Keratinocyte (primary cell): ENCODE data around the gene ZNRD2. TPM values are rescaled to one million over a fixed set of nuclear protein-coding genes. Genes with fewer than 3 reads are reported as not detected.

ENCODE experiments used
- DNase-seq: peaks from one replicate; pipeline ENCODE4 v3.0.0-alpha.2; 2011; ENCODE audit warnings: low read depth, missing footprints, low spot score
- FAIRE-seq: peaks from 2 replicates; lab custom pipeline; 2011; peaks lifted over from hg19 to GRCh38; lab: Jason Lieb, UNC
- H2AFZ ChIP-seq: 2 replicates; pipeline ENCODE4 v1.6.0; 2012; ENCODE audit warnings: low read length, control low read depth, inconsistent platforms; ENCODE audit not compliant: control insufficient read depth
- H3K27ac ChIP-seq: 2 replicates; pipeline ENCODE4 v1.5.1; 2011; ENCODE audit warnings: low read length; ENCODE audit not compliant: control insufficient read depth, insufficient read depth
- H3K27me3 ChIP-seq: 3 replicates; pipeline ENCODE4 v1.6.0; 2011; ENCODE audit warnings: low read length; ENCODE audit not compliant: control insufficient read depth, insufficient read depth; ENCODE audit errors: extremely low read depth
- H3K36me3 ChIP-seq, 2 experiments: 2 replicates in 1 of 2; 3 replicates in 1 of 2; pipeline ENCODE4 v1.5.1; 2011; ENCODE audit warnings: low read length in 2 of 2, mild to moderate bottlenecking in 1 of 2; ENCODE audit not compliant: control insufficient read depth in 2 of 2, insufficient read depth in 2 of 2; ENCODE audit errors: extremely low read depth in 1 of 2
- H3K4me1 ChIP-seq: 3 replicates; pipeline ENCODE4 v1.5.1; 2011; ENCODE audit warnings: low read length; ENCODE audit not compliant: control insufficient read depth, insufficient read depth; ENCODE audit errors: extremely low read depth
- H3K4me2 ChIP-seq: 3 replicates; pipeline ENCODE4 v1.6.0; 2011; ENCODE audit warnings: low read depth, low read length; ENCODE audit not compliant: control insufficient read depth, insufficient read depth; ENCODE audit errors: extremely low read depth
- H3K4me3 ChIP-seq, 3 experiments: fragments of 200-600 bp in 1 of 3; sonication (generic) in 1 of 3; 2 replicates in 2 of 3; 3 replicates in 1 of 3; pipeline ENCODE4 v1.5.1; 2011 to 2016; ENCODE audit warnings: low read length in 3 of 3, mild to moderate bottlenecking in 3 of 3, control low read depth in 2 of 3, inconsistent platforms in 1 of 3, low read depth in 1 of 3, mixed read lengths in 1 of 3, mixed run types in 1 of 3, moderate library complexity in 1 of 3; ENCODE audit not compliant: control insufficient read depth in 2 of 3, insufficient read depth in 2 of 3; ENCODE audit errors: extremely low read depth in 1 of 3
- H3K79me2 ChIP-seq: 2 replicates; pipeline ENCODE4 v1.6.0; 2012; ENCODE audit warnings: low read length; ENCODE audit not compliant: control insufficient read depth, insufficient read depth
- H3K9ac ChIP-seq: 3 replicates; pipeline ENCODE4 v1.6.0; 2011; ENCODE audit warnings: low read length; ENCODE audit not compliant: control insufficient read depth, insufficient read depth; ENCODE audit errors: extremely low read depth
- H3K9me1 ChIP-seq: 3 replicates; pipeline ENCODE4 v1.6.0; 2011; ENCODE audit warnings: low read length; ENCODE audit not compliant: control insufficient read depth, insufficient read depth; ENCODE audit errors: extremely low read depth
- H3K9me3 ChIP-seq: 2 replicates; pipeline ENCODE4 v1.5.1; 2012; ENCODE audit warnings: low read depth, low read length; ENCODE audit not compliant: control insufficient read depth
- H4K20me1 ChIP-seq: 3 replicates; pipeline ENCODE4 v1.6.0; 2011; ENCODE audit warnings: low read length; ENCODE audit not compliant: control insufficient read depth, insufficient read depth; ENCODE audit errors: extremely low read depth
- CTCF ChIP-seq, 3 experiments: IDR thresholded peaks in 1 of 3; conservative IDR thresholded peaks in 1 of 3; optimal IDR thresholded peaks in 1 of 3; 2 replicates in 2 of 3; 3 replicates in 1 of 3; pipeline versions ENCODE3 to v1.5.1; 2011; ENCODE audit warnings: low read length in 3 of 3, mild to moderate bottlenecking in 3 of 3, moderate library complexity in 2 of 3, control low read depth in 1 of 3, inconsistent platforms in 1 of 3; ENCODE audit not compliant: insufficient read depth in 2 of 3; ENCODE audit errors: extremely low read depth in 1 of 3
- EZH2 ChIP-seq: IDR thresholded peaks from one replicate; pipeline ENCODE4 v1.6.1; 2012; ENCODE audit warnings: inconsistent platforms, mild to moderate bottlenecking, low read length, moderate library complexity
- dilution Hi-C: fragments of 300-500 bp; cut with MboI; formaldehyde crosslinking; loops from one replicate; pipeline ENCODE4 v1.7.0; 2020; ENCODE audit warnings: low sequenced_read_pairs; ENCODE audit not compliant: extremely low pct_ligation_motif_present
- polyA plus RNA-seq, 5 experiments: library from polyadenylated mRNA; depleted of rRNA in 3 of 5; stranded (reverse) in 3 of 5; stranded (forward) in 1 of 5; unstranded in 1 of 5; fragments of >200 nt; gene quantifications; 1 replicate in 1 of 5; 2 replicates in 3 of 5; 3 replicates in 1 of 5; pipeline versions ENCODE4 v1.2.1 to v1.2.3, GENCODE V29; 2011 to 2012; ENCODE audit warnings: missing spikeins in 2 of 5, low read depth in 1 of 5, low replicate concordance in 1 of 5

ZNRD2 gene
- polyA plus RNA-seq, 1 donor (not counting 4 experiments of a cell fraction or from before 2014, with no cell fraction given) = 33.6 TPM

- H3K4me2 ChIP-seq = no peak overlapping the region
- H3K9me1 ChIP-seq = peaks cover 2% of the 10 kb centered on the region
- H3K9ac ChIP-seq = no peak overlapping the region
- no peaks in the 10 kb centered on the region for H3K9me3 ChIP-seq
- H3K27me3 ChIP-seq = peaks cover 5% of the 10 kb centered on the region
- FAIRE-seq (no peak), DNase-seq (no peak)
- no peak overlapping the region for H3K27ac ChIP-seq
- H2AFZ ChIP-seq = no peak overlapping the region
- H4K20me1 ChIP-seq = no peaks in the 10 kb centered on the region
- TF ChIP-seq EZH2 (no peak), CTCF (optimal IDR thresholded peaks at IDR 0.05 in 1 of 3, IDR thresholded peaks at IDR 0.05 in 1 of 3, conservative IDR thresholded peaks at IDR 0.05 in 1 of 3; ENCODE audit: extremely low read depth in 1 of 3, insufficient read depth in 2 of 3, low read length in 3 of 3) (no peak)
- H3K79me2 ChIP-seq = peaks cover 23% of the 10 kb centered on the region
- peaks cover 10% of the 10 kb centered on the region for H3K4me1 ChIP-seq
- peaks cover 19 to 31% of the 10 kb centered on the region in 2 experiments for H3K36me3 ChIP-seq
- dilution Hi-C loops = no loop called here
- no peak overlapping the region for H3K4me3 ChIP-seq
These were observed 43.5 kb upstream of the ZNRD2 start for GRCh38 chr11:65526744-65527143.

- TF ChIP-seq EZH2 (no peak), CTCF (optimal IDR thresholded peaks at IDR 0.05 in 1 of 3, IDR thresholded peaks at IDR 0.05 in 1 of 3, conservative IDR thresholded peaks at IDR 0.05 in 1 of 3; ENCODE audit: extremely low read depth in 1 of 3, insufficient read depth in 2 of 3, low read length in 3 of 3) (no peak)
- H3K27ac ChIP-seq = no peak overlapping the region
These were observed 41.4 kb upstream of the ZNRD2 start for GRCh38 chr11:65528819-65529350.

More at GRCh38 chr11:65528819-65529350, 41.4 kb upstream of the ZNRD2 start:
- peaks cover 5% of the 10 kb centered on the region for H3K27me3 ChIP-seq
- H3K36me3 ChIP-seq = peaks cover 29 to 31% of the 10 kb centered on the region in 2 experiments
- no peaks in the 10 kb centered on the region for H3K9me3 ChIP-seq
- H3K4me2 ChIP-seq = no peak overlapping the region
- no peak overlapping the region for H3K9ac ChIP-seq
- no peak for DNase-seq
- H3K4me1 ChIP-seq = peaks cover 10% of the 10 kb centered on the region
- no peak overlapping the region for H2AFZ ChIP-seq
- no peak for FAIRE-seq
- H3K4me3 ChIP-seq = no peak overlapping the region
- H4K20me1 ChIP-seq = no peaks in the 10 kb centered on the region
- peaks cover 23% of the 10 kb centered on the region for H3K79me2 ChIP-seq
- dilution Hi-C loops = no loop called here
- peaks cover 2% of the 10 kb centered on the region for H3K9me1 ChIP-seq
